ENCODE data around the gene ZBED1. TPM values are rescaled to one million over a fixed set of nuclear protein-coding genes. Genes with fewer than 3 reads are reported as not detected.
"Not testable (repeated sequence)": the region's sequence is repeated elsewhere in the genome, so short reads cannot be mapped to it uniquely, and the experiment has no call there.

The ZBED1 gene
- total RNA-seq, 1 experiment from 2014 or later, result 17.3 TPM

GRCh38 chrX:2474280-2474962 lies 26.4 kb downstream of the ZBED1 start:
- CTCF ChIA-PET, result no interaction called here
- no peak overlapping the region for H3K27ac Mint-ChIP-seq (ENCODE audit: unreplicated experiment)
- H3K4me3 Mint-ChIP-seq (ENCODE audit: low read depth, unreplicated experiment), result no peak overlapping the region
- H3K27me3 Mint-ChIP-seq (ENCODE audit: unreplicated experiment), result no peaks in the 10 kb centered on the region
- H3K4me1 Mint-ChIP-seq (ENCODE audit: low read depth, unreplicated experiment), result peaks cover 39% of the 10 kb centered on the region
- H3K36me3 Mint-ChIP-seq (ENCODE audit: insufficient read depth, unreplicated experiment), result peaks cover 6% of the 10 kb centered on the region
- no peak for DNase-seq
- intact Hi-C loops (cut with micrococcal nuclease; ENCODE audit: unreplicated experiment), result no loop called here
- no TSS peak for BruUV-seq (replicated peaks)
- TF ChIP-seq, protein P1, sequence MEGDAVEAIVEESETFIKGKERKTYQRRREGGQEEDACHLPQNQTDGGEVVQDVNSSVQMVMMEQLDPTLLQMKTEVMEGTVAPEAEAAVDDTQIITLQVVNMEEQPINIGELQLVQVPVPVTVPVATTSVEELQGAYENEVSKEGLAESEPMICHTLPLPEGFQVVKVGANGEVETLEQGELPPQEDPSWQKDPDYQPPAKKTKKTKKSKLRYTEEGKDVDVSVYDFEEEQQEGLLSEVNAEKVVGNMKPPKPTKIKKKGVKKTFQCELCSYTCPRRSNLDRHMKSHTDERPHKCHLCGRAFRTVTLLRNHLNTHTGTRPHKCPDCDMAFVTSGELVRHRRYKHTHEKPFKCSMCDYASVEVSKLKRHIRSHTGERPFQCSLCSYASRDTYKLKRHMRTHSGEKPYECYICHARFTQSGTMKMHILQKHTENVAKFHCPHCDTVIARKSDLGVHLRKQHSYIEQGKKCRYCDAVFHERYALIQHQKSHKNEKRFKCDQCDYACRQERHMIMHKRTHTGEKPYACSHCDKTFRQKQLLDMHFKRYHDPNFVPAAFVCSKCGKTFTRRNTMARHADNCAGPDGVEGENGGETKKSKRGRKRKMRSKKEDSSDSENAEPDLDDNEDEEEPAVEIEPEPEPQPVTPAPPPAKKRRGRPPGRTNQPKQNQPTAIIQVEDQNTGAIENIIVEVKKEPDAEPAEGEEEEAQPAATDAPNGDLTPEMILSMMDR (IDR thresholded peaks at IDR 0.05; ENCODE audit: unreplicated experiment), result no peak
- no peaks in the 10 kb centered on the region for H3K9me3 Mint-ChIP-seq (ENCODE audit: low read depth, unreplicated experiment)

DNA sequence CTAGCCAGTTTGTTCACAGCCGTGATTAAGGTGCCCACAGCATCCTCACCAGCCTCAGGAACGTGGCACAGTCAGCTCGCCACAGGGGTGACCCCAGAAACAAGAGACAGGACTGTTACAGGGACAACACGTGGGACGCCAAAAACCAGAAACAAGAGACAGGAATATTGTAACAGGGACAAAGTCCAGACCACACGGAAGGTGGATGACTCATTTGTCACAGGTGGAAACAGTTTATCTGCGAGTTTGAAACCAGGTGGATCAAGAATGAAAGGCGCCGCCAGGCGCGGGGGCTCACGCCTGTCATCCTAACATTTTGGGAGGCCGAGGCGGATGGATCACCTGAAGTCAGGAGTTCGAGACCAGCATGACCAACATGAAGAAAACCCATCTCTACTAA lies 27.7 kb downstream of the ZBED1 start:
- BruUV-seq (replicated peaks); H3K36me3 Mint-ChIP-seq (ENCODE audit: insufficient read depth, unreplicated experiment); H3K27me3 Mint-ChIP-seq (ENCODE audit: unreplicated experiment); intact Hi-C loops (cut with micrococcal nuclease; ENCODE audit: unreplicated experiment); H3K9me3 Mint-ChIP-seq (ENCODE audit: low read depth, unreplicated experiment); CTCF ChIA-PET: not testable (repeated sequence)
- Mint-ChIP-seq H3K4me1 (ENCODE audit: low read depth, unreplicated experiment) (peaks cover 36% of the 10 kb centered on the region), H3K27ac (ENCODE audit: unreplicated experiment) (peak overlapping the region; percentile 84), H3K4me3 (ENCODE audit: low read depth, unreplicated experiment) (peak overlapping the region; percentile 30)
- DNase-seq, result peak; percentile 52

GRCh38 chrX:2471641-2472040 lies 29.1 kb downstream of the ZBED1 start:
- H3K27me3 Mint-ChIP-seq (ENCODE audit: unreplicated experiment), result no peaks in the 10 kb centered on the region
- BruUV-seq (replicated peaks), result no TSS peak
- peaks cover 6% of the 10 kb centered on the region for H3K36me3 Mint-ChIP-seq (ENCODE audit: insufficient read depth, unreplicated experiment)
- H3K27ac Mint-ChIP-seq (ENCODE audit: unreplicated experiment), result no peak overlapping the region
- no peak overlapping the region for H3K4me3 Mint-ChIP-seq (ENCODE audit: low read depth, unreplicated experiment)
- TF ChIP-seq, protein P1 (IDR thresholded peaks at IDR 0.05; ENCODE audit: unreplicated experiment), result no peak
- no peak for DNase-seq
- CTCF ChIA-PET, result no interaction called here
- no peaks in the 10 kb centered on the region for H3K9me3 Mint-ChIP-seq (ENCODE audit: low read depth, unreplicated experiment)
- peaks cover 31% of the 10 kb centered on the region for H3K4me1 Mint-ChIP-seq (ENCODE audit: low read depth, unreplicated experiment)
- intact Hi-C loops (cut with micrococcal nuclease; ENCODE audit: unreplicated experiment), result no loop called here

DNA sequence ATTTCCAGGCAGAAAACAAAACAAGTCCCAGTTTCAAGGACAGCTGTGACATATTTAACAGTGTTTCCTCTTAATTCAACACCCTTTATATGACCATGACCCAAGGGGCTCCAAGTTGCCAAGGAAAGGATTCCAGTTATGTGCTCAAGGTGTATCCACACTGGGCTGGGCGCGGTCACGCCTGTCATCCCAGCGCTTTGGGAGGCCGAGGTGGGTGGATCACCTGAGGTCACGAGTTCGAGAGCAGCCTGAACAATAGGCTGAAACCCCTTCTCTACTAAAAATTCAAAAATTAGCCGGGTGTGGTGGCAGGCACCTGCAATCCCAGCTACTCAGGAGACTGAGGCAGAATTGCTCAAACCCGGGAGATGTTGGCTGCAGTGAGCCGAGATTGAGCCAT lies 29.6 kb downstream of the ZBED1 start:
- intact Hi-C loops (cut with micrococcal nuclease; ENCODE audit: unreplicated experiment); DNase-seq; H3K36me3 Mint-ChIP-seq (ENCODE audit: insufficient read depth, unreplicated experiment); CTCF ChIA-PET; H3K27me3 Mint-ChIP-seq (ENCODE audit: unreplicated experiment); H3K4me3 Mint-ChIP-seq (ENCODE audit: low read depth, unreplicated experiment); H3K9me3 Mint-ChIP-seq (ENCODE audit: low read depth, unreplicated experiment); BruUV-seq (replicated peaks); H3K27ac Mint-ChIP-seq (ENCODE audit: unreplicated experiment): not testable (repeated sequence)
- H3K4me1 Mint-ChIP-seq (ENCODE audit: low read depth, unreplicated experiment), result peaks cover 31% of the 10 kb centered on the region

GRCh38 chrX:2469852-2470251 lies 30.9 kb downstream of the ZBED1 start:
- intact Hi-C loops (cut with micrococcal nuclease; ENCODE audit: unreplicated experiment); DNase-seq; H3K36me3 Mint-ChIP-seq (ENCODE audit: insufficient read depth, unreplicated experiment); H3K27me3 Mint-ChIP-seq (ENCODE audit: unreplicated experiment); H3K27ac Mint-ChIP-seq (ENCODE audit: unreplicated experiment); BruUV-seq (replicated peaks); CTCF ChIA-PET; H3K9me3 Mint-ChIP-seq (ENCODE audit: low read depth, unreplicated experiment); H3K4me3 Mint-ChIP-seq (ENCODE audit: low read depth, unreplicated experiment): not testable (repeated sequence)
- peaks cover 31% of the 10 kb centered on the region for H3K4me1 Mint-ChIP-seq (ENCODE audit: low read depth, unreplicated experiment)

DNA sequence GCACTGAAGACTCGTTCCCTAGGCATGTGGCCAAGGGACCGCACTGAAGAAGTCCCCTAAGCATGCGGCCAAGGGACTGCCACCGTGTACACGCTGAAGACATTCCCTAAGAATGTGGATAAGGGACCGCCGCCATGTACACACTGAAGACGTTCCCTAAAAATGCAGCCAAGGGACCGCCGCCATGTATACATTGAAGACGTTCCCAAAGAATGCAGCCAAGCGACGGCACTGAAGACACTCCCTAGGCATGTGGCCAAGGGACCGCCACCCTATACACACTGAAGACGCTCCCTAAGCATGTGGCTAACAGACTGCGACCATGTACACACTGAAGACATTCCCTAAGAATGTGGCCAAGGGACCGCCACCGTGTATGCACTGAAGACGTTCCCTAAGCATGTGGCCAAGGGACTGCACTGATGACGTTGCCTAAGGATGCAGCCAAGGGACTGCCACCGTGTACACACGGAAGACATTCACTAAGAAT lies 31.5 kb downstream of the ZBED1 start:
- no peak for DNase-seq
- Mint-ChIP-seq H3K4me3 (ENCODE audit: low read depth, unreplicated experiment) (no peak overlapping the region), H3K27ac (ENCODE audit: unreplicated experiment) (no peak overlapping the region), H3K4me1 (ENCODE audit: low read depth, unreplicated experiment) (peaks cover 25% of the 10 kb centered on the region), H3K36me3 (ENCODE audit: insufficient read depth, unreplicated experiment) (peaks cover 6% of the 10 kb centered on the region), H3K27me3 (ENCODE audit: unreplicated experiment) (no peaks in the 10 kb centered on the region), H3K9me3 (ENCODE audit: low read depth, unreplicated experiment) (no peaks in the 10 kb centered on the region)
- CTCF ChIA-PET, result no interaction called here
- intact Hi-C loops (cut with micrococcal nuclease; ENCODE audit: unreplicated experiment), result no loop called here
- no TSS peak for BruUV-seq (replicated peaks)
- TF ChIP-seq, protein P1 (IDR thresholded peaks at IDR 0.05; ENCODE audit: unreplicated experiment), result no peak

Data from Calu3 (cell line).